Neural cell (in vitro differentiated cells): Measurements from ENCODE around the gene SYVN1. TPM values are rescaled to one million over a fixed set of nuclear protein-coding genes. Genes with fewer than 3 reads are reported as not detected.

ENCODE experiments used
- H2AFZ ChIP-seq: fragments of 200-600, 300-800 bp; sonication (generic), shearing (Covaris generic); 2 replicates; pipeline ENCODE4 v1.6.0; 2014; ENCODE audit warnings: low read depth, mild to moderate bottlenecking, antibody characterized with exemption, low read length, moderate library complexity
- H3F3A ChIP-seq: fragments of 200-600 bp; shearing (Covaris generic); 2 replicates; pipeline ENCODE4 v1.6.1; 2016; ENCODE audit warnings: mild to moderate bottlenecking, moderate library complexity, mixed read lengths, antibody characterized with exemption, low read length; ENCODE audit not compliant: insufficient read depth, poor library complexity, severe bottlenecking
- H3K27ac ChIP-seq: fragments of 200-600, 300-800 bp; sonication (generic), shearing (Covaris generic); 2 replicates; pipeline ENCODE4 v1.5.1; 2014; ENCODE audit warnings: mild to moderate bottlenecking, low read length, moderate library complexity
- H3K27me3 ChIP-seq: fragments of 300-800, 200-600 bp; sonication (generic), shearing (Covaris generic); 2 replicates; pipeline ENCODE4 v1.6.0; 2014; ENCODE audit warnings: mild to moderate bottlenecking, low read depth, low read length, moderate library complexity; ENCODE audit not compliant: insufficient read depth
- H3K36me3 ChIP-seq: fragments of 300-800, 200-600 bp; sonication (generic), shearing (Covaris generic); 2 replicates; pipeline ENCODE4 v1.5.1; 2014; ENCODE audit warnings: mild to moderate bottlenecking, antibody characterized with exemption, low read length, moderate library complexity; ENCODE audit not compliant: insufficient read depth
- H3K4me2 ChIP-seq: fragments of 300-800, 200-600 bp; sonication (generic), shearing (Covaris generic); 2 replicates; pipeline ENCODE4 v1.6.0; 2014; ENCODE audit warnings: mild to moderate bottlenecking, low read length
- H3K4me3 ChIP-seq: fragments of 300-800, 200-600 bp; sonication (generic), shearing (Covaris generic); 2 replicates; pipeline ENCODE4 v1.5.1; 2014; ENCODE audit warnings: mild to moderate bottlenecking, low read length, moderate library complexity
- H3K79me2 ChIP-seq: fragments of 200-600 bp; shearing (Covaris generic); replicated peaks from 2 replicates; pipeline ENCODE4 v1.6.0; 2014; ENCODE audit warnings: mild to moderate bottlenecking, low read length, moderate library complexity; ENCODE audit not compliant: insufficient read depth
- H3K9ac ChIP-seq: fragments of 300-800, 200-600 bp; sonication (generic), shearing (Covaris generic); 2 replicates; pipeline ENCODE4 v1.6.1; 2016; ENCODE audit warnings: mild to moderate bottlenecking, low read length, mixed read lengths
- H3K9me2 ChIP-seq: fragments of 200-600 bp; shearing (Covaris generic); 2 replicates; pipeline ENCODE4 v1.6.1; 2016; ENCODE audit warnings: mild to moderate bottlenecking, low read length, mixed read lengths; ENCODE audit not compliant: insufficient read depth
- H3K9me3 ChIP-seq: fragments of 200-600, 300-800 bp; sonication (generic), shearing (Covaris generic); 2 replicates; pipeline ENCODE4 v1.6.1; 2016; ENCODE audit warnings: mild to moderate bottlenecking, mixed run types, low read length, moderate library complexity, mixed read lengths
- H4K20me1 ChIP-seq: fragments of 200-600 bp; shearing (Covaris generic); 2 replicates; pipeline ENCODE4 v1.6.1; 2016; ENCODE audit warnings: mild to moderate bottlenecking, mixed run types; ENCODE audit not compliant: insufficient read depth
- CTCF ChIP-seq: fragments of 450-650 bp; IDR thresholded peaks from 2 replicates; pipeline ENCODE4 v1.5.1; 2014; ENCODE audit warnings: antibody characterized with exemption, mild to moderate bottlenecking, moderate library complexity; ENCODE audit not compliant: poor library complexity, severe bottlenecking
- EP300 ChIP-seq: fragments of 450-650 bp; conservative IDR thresholded peaks from 2 replicates; pipeline ENCODE4 v1.6.1; 2014; ENCODE audit warnings: antibody characterized with exemption, mild to moderate bottlenecking, moderate library complexity; ENCODE audit not compliant: poor library complexity, severe bottlenecking
- EZH2 ChIP-seq: fragments of 200-600, 300-800 bp; shearing (Covaris generic), sonication (generic); IDR thresholded peaks from 2 replicates; pipeline ENCODE4 v1.6.1; 2014; ENCODE audit warnings: antibody characterized with exemption, low read length, borderline replicate concordance, mild to moderate bottlenecking; ENCODE audit not compliant: insufficient read depth, poor library complexity, severe bottlenecking
- MXI1 ChIP-seq: fragments of 450-650 bp; conservative IDR thresholded peaks from 2 replicates; pipeline ENCODE4 v1.6.1; 2014; ENCODE audit warnings: antibody characterized with exemption, mild to moderate bottlenecking; ENCODE audit not compliant: poor library complexity, severe bottlenecking
- POLR2AphosphoS5 ChIP-seq: IDR thresholded peaks from 2 replicates; pipeline ENCODE4 v1.6.1; 2012
- RAD21 ChIP-seq: fragments of 450-650 bp; conservative IDR thresholded peaks from 2 replicates; pipeline ENCODE4 v1.6.1; 2014; ENCODE audit warnings: antibody characterized with exemption, mild to moderate bottlenecking, moderate library complexity
- REST ChIP-seq: IDR thresholded peaks from 2 replicates; pipeline ENCODE4 v1.6.1; 2012; ENCODE audit warnings: borderline replicate concordance
- SMC3 ChIP-seq: fragments of 450-650 bp; conservative IDR thresholded peaks from 2 replicates; pipeline ENCODE4 v1.6.1; 2014; ENCODE audit warnings: antibody characterized with exemption, mild to moderate bottlenecking, moderate library complexity; ENCODE audit not compliant: poor library complexity
- TAF1 ChIP-seq: IDR thresholded peaks from 2 replicates; pipeline ENCODE4 v1.6.1; 2012; ENCODE audit warnings: low read depth
- polyA plus RNA-seq: library from polyadenylated mRNA; depleted of rRNA; stranded (reverse); fragments of >200 nt; gene quantifications from 2 replicates; pipeline ENCODE4 v1.2.3, GENCODE V29; 2014

Gene SYVN1
- polyA plus RNA-seq, 1 donor from 2014 or later = 12.8 TPM

GRCh38 chr11:65148657-65149056 is 14.3 kb upstream of the SYVN1 start:
- Histone ChIP-seq H2AFZ (no peak overlapping the region), H3K79me2 (no peaks in the 10 kb centered on the region), H3K36me3 (no peaks in the 10 kb centered on the region), H3K4me3 (no peak overlapping the region), H3K9me2 (no peaks in the 10 kb centered on the region), H3K9me3 (no peaks in the 10 kb centered on the region), H3K27me3 (no peaks in the 10 kb centered on the region), H3F3A (no peaks in the 10 kb centered on the region), H3K27ac (no peak overlapping the region), H3K4me2 (no peak overlapping the region), H3K9ac (no peak overlapping the region), H4K20me1 (no peaks in the 10 kb centered on the region)
- TF ChIP-seq MXI1 = no peak
- TF ChIP-seq RAD21 = no peak
- TF ChIP-seq EP300 = no peak
- no peak for TF ChIP-seq CTCF
- no peak for TF ChIP-seq TAF1
- no peak for TF ChIP-seq REST
- TF ChIP-seq SMC3 = no peak
- no peak for TF ChIP-seq POLR2AphosphoS5
- TF ChIP-seq EZH2 = no peak

- no peaks in the 10 kb centered on the region for H3F3A ChIP-seq
- H3K36me3 ChIP-seq = no peaks in the 10 kb centered on the region
- no peaks in the 10 kb centered on the region for H4K20me1 ChIP-seq
- no peak overlapping the region for H2AFZ ChIP-seq
- H3K9me3 ChIP-seq = no peaks in the 10 kb centered on the region
- TF ChIP-seq EP300 = no peak
- TF ChIP-seq EZH2 = no peak
- no peak overlapping the region for H3K4me3 ChIP-seq
- H3K4me2 ChIP-seq = no peak overlapping the region
- H3K27ac ChIP-seq = no peak overlapping the region
- H3K27me3 ChIP-seq = no peaks in the 10 kb centered on the region
- H3K9me2 ChIP-seq = no peaks in the 10 kb centered on the region
- no peaks in the 10 kb centered on the region for H3K79me2 ChIP-seq
- no peak overlapping the region for H3K9ac ChIP-seq
These were observed 13.2 kb upstream of the SYVN1 start for GRCh38 chr11:65147352-65148075.
